GM21619 (cell line): ENCODE measurements around the gene EIF4G3.

Source experiments
- ATAC-seq: cut with Tn5 transposase; IDR thresholded peaks from one replicate; pipeline ENCODE4 v1.9.1; 2021; ENCODE audit not compliant: unreplicated experiment

EIF4G3 gene

GRCh38 chr1:20998826-20999225, 177.9 kb downstream of the EIF4G3 start:
- ATAC-seq: no peak

- no peak for ATAC-seq
These were observed 179.0 kb downstream of the EIF4G3 start for GRCh38 chr1:20997602-20998224.

DNA sequence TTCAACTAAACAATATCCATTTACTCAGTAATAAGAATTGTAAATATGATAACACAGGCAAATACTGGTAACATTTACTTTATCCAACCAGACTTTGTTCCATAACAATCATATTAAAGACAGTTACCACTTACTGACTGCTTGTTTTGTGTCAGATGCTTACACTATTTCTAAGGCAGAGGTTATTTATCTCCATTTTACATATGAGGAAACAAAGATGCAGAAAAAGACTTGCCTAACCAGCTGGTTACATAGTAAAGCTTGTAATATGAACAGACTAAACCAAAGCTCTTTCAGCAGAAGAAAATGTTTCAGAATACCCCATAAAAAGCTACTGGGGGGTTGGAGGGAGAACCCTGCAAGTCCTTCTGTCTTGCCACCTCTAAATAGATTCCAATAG, 180.1 kb downstream of the EIF4G3 start:
- ATAC-seq: no peak

DNA sequence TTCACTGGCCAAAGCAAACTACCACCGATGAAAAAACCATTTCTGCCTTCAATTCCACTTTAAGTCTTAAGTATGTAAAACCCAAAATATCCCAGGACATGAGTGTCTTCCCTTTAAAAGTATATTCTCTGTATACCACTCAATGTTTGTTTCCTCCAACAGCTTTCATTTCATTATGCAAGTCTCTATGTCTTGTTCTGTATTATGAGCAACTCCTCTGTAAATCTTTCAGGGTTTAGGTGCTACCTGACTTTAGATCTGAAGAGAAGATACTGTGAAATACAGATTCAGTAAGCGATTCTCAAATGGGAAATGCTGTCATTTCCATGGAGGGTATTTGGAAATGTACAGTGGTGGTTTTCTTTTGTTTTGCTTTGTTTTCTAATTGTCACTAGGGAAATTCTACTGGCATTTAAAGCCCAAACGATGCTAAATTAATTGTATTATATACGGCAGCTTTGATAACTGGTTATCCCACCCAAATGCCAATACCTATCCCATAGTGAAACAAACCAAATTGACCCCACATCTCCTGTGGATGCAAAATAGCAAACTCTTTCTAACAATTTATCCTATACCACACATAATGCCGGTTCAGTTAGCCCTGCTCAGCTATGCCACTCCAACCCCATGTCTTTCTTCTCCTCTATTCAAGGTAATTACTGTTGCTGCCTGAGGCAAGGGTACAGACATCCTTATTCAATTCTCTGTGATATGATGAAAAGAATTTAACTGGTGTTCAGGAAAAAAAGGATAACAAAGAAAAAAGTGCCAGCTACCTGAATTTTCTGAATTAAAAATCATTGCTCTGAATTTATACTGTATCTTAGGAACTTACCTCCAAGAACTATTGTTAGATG, 182.8 kb downstream of the EIF4G3 start:
- no peak for ATAC-seq

DNA sequence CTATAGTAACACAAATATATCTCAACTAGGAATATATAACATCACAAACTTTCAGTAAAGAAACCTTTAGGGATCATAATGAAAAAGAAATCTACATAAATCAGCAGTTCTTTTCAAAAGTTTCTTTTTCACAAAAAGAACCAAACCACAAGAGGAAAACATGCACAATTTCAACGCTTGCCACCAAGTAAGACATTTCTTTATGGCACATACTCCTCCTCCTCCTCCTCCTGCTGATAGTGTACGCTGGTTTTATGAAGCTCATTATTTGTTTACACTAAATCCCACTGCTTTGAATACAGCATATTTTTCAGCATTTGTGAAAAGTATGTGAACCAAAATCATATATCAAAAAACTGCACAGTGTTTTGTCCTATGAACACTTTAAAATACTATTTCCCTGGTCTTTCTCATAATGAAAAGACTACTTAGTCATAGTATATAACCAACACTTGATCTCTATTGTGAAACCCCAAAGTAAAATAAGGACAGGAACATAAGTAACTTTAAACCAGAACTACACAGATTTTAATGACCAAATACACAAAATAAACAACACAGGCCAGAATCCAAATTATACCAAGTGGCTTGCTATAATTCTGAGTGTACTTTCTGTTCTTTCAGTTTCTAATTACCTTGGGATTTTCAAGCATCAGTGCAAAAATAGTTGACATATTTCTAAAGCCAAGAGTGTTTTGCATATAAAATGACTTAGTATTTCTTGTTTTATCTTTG, 184.2 kb downstream of the EIF4G3 start:
- ATAC-seq: no peak

DNA sequence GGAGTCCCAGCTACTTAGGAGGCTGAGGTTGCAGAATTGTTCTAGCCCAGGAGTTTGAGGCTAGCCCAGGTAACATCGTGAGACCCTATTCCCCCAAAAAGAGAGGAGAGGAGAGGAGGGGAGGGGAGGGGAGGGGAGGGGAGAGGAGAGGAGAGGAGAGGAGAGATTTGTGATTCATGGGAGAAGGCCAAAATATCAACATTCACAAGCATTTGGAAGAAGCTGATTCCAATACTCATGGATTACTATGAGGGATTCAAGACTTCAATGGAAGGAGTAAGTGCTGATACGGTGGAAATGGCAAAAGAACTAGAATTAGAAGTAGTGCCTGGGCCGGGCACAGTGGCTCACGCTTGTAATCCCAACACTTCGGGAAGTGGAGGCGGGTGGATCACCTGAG, 187.8 kb downstream of the EIF4G3 start:
- no peak for ATAC-seq

GRCh38 chr1:20987831-20988825, 188.6 kb downstream of the EIF4G3 start:
- no peak for ATAC-seq

DNA sequence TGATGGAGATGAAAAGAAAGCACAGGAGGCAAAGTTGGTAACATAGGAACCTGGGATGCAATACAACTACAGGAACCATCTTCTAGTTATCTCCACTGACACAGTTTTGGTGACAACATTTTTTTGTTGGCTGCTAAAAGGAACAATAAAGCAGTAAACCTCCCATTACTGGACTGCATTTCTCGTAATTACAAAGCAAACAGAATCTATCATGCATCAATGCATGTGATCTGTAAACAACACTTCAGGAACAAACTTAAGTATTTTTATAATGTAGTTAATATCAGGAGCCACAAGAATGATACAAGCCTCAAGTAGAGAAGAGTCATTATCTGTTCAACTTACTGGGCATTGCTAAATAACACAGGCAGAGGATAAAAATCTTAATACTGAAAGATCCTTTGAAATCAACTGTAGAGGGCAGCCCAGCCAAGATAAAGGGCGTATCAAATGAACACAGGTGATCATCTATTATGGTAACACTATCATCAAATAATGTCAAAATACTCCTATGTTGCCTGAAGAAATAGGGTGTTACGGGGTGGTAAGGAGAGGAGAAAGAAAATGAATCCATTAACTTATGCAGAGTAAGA, 193.3 kb downstream of the EIF4G3 start:
- ATAC-seq: no peak

DNA sequence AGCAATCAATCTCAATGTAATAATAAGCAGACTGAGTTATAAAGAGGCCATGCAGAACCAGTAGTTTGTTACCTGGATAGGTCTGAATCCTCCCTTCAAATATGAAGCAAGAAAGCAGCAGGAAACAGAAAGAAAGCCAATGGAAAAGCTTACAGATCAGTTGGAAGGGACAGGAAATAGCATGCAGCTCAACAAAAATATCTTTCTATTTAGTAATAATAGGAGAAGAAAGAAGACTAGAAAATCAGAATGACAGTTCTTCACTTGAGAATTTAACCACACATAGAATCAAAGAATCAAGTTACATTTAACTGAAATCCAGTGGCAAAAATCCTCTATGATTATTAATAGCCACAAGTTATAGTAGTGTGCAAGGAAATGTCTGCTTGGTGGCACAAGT, 194.4 kb downstream of the EIF4G3 start:
- no peak for ATAC-seq

- no peak for ATAC-seq
These were observed 194.8 kb downstream of the EIF4G3 start for GRCh38 chr1:20981915-20982314.

- ATAC-seq: no peak
These were observed 196.6 kb downstream of the EIF4G3 start for GRCh38 chr1:20980051-20980450.

- no peak for ATAC-seq
These were observed 198.3 kb downstream of the EIF4G3 start for GRCh38 chr1:20978413-20978812.

DNA sequence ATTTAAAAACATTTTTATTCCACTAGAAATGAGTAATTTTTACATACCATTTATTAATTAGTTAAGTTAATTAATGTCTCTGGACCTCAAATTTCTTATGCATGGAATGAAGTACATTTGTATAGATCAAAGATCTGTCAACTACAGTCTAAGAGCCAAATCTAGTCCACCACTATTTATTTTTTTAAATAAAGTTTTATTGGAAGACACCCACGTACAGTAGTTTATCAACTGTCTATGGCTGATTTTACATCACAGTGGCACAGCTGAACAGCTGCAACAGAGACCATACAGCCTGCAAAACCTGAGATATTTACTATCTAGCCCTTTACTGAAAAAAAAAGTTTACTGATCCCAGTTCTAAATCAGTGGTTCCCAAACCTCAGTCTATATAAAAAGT, 201.0 kb downstream of the EIF4G3 start:
- ATAC-seq: no peak

DNA sequence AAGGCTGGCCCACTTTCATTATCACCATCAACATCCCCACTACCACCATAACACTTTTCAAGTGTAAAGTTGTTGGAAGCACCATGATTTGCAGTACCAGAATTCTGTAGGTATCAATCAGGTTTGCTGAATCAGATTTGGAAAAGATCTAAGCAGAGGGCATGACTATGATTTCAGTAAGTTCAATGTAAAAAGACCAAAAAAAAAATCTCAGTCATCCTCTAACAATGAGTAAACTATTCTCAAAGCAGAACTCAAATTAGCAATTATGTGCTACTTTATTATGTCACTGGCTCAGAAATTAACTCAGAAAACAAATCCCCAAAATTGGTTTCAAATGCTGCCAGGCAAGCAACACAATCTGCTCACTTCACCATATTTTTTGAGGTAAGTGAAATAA, 201.7 kb downstream of the EIF4G3 start:
- no peak for ATAC-seq

DNA sequence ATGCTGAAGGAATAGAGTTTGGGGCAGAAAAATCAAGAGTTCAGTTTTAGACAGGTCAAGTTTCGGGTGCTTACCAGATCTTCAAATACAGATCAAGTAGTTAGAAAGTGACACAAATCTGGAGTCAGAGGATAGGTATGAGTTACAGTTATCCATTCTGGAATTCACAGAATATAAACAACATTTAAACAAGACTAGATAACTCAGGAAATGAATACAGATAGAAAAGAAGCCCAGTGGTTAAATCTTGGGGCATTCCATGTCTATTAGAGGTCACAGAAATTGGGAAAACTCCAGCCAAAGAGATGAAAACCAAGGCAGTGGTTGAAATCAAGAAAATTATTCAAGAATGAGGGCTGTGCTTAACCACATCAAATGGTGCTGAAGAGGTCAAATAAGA, 202.6 kb downstream of the EIF4G3 start:
- no peak for ATAC-seq

DNA sequence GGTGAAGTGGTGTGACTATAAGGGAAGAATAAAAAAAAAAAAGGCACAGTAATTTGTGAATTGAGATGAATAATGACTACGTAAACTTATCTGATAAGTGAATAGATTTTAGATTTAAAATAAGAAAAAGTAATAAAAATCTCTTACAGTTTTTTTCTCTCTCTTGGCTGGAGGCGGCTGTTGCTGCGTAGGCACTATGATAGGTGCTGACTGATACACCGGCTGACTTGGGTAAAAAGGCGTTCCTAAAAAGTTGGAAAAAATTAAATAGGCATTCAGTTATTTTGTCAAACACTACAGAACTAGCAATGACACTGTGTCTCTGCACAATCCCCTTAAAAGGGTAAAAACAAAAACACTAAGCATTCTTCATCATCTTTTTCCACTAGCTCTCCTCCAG, 203.8 kb downstream of the EIF4G3 start:
- no peak for ATAC-seq

DNA sequence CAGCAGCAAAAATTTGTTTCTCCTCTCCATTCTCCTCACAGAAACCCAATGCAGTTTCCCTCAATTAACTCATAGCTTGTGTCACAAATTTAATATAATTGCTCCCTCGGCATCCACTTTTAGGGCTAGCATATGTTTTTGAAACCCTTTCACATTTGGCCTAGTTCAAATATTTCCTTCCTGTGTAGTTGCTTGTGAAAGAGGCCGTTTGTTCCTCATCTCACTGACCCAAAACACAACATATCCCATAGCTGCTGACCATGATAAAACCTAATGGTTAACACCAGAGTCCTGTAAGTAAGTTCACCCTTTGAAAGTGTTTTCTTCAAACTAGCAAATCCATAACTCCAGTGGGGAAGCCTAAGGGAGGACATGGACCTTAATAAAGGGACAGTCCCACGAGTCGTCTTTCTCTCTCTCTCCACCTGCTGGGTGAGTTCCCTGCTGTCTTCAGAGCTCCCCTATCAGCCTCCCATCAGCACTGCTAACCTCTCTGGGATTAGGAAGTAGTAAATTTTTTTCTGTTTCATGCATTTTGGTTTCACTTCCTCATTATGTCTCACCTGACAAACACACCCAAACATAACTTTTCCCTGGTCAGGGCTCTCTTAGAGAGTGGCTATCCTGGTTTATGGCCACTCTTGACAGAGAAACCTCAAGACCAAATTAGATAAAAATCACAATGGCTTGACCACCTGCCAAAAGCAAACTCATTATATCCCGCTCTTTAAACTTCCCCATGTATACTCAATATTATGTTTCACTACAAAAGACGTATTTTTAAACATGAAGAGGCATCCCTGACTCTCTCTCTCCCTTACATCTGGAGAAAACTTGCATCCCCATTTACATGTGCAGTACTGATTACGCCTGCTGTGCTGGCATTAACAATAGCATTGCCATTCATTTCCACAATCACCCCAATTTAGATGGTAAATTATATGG, 211.9 kb downstream of the EIF4G3 start:
- ATAC-seq: peak; percentile 79

DNA sequence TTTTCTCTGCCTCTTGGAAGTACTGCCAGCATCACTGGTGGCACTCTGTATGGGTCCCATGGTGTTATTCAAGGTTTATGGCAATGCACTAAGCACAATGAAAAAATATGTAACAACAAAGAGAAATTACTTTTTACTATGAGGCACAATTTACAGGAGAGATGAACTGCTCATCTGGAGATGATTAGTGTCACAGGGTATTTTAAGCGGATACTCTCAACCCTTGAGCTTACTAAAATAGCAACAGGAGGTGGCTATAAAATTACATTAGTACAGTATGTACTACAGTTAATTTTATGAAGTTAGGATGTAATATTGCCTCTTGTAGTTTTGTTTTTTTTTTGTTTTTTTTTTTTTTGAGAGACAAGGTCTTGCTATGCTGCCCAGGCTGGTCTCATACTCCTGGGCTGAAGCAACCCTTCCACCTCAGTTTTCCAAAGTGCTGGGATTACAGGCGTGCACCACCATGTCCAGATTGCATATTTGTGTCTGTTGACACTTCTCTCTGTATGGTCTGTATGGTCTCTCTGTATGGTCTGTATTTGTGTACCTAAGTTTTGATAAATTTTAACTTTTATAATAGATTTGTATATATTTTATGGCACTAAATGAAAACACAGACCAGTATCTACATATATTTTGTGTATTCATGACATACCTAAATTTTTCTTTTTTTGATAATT, 214.0 kb downstream of the EIF4G3 start:
- ATAC-seq: no peak

- ATAC-seq: no peak
These were observed 218.3 kb downstream of the EIF4G3 start for GRCh38 chr1:20958430-20958829.
